ENCODE measurements around the gene SERINC5. TPM values are rescaled to one million over a fixed set of nuclear protein-coding genes. Genes with fewer than 3 reads are reported as not detected.

The SERINC5 gene
- total RNA-seq, 1 experiment from 2014 or later: 52.3 TPM

- Histone ChIP-seq H2AFZ (ENCODE audit: low read length) (no peak overlapping the region), H4K91ac (ENCODE audit: insufficient read length, low read depth, low read length) (no peak overlapping the region), H3T11ph (ENCODE audit: low read length) (no peak overlapping the region), H3K18ac (ENCODE audit: insufficient read length, low read depth, low read length) (no peak overlapping the region), H3K4me1 (ENCODE audit: insufficient read depth, low read length) (no peaks in the 10 kb centered on the region), H3K9me3 (ENCODE audit: control insufficient read depth, low read depth, low read length) (no peaks in the 10 kb centered on the region), H3K79me2 (ENCODE audit: insufficient read depth, low read length) (no peaks in the 10 kb centered on the region), H3K79me1 (ENCODE audit: insufficient read depth, low read depth, low read length, poor library complexity, severe bottlenecking) (no peaks in the 10 kb centered on the region), H4K20me1 (ENCODE audit: control insufficient read depth, insufficient read depth, insufficient read length) (no peaks in the 10 kb centered on the region), H3K23me2 (ENCODE audit: insufficient read length, low read depth, low read length, poor library complexity, severe bottlenecking) (no peaks in the 10 kb centered on the region), H3K4me2 (ENCODE audit: insufficient read depth, insufficient read length, low read length) (no peak overlapping the region), H3K14ac (ENCODE audit: insufficient read depth, low read length) (no peak overlapping the region), H3K27ac (ENCODE audit: insufficient read length, low read depth, low read length) (no peak overlapping the region), H2BK20ac (ENCODE audit: low read depth, low read length, poor library complexity, severe bottlenecking) (no peak overlapping the region), H3K9ac (ENCODE audit: extremely low read depth, insufficient read length, low read length) (no peak overlapping the region), H2AK5ac (ENCODE audit: insufficient read length, low read length) (no peak overlapping the region), H2BK15ac (ENCODE audit: low read depth, low read length) (no peak overlapping the region), H3K27me3 (ENCODE audit: insufficient read depth, low read length) (no peaks in the 10 kb centered on the region), H2BK120ac (ENCODE audit: low read depth, low read length, poor library complexity, severe bottlenecking) (no peak overlapping the region), H3K56ac (ENCODE audit: insufficient read length, low read depth, low read length) (no peak overlapping the region), H3K23ac (ENCODE audit: insufficient read length, low read depth, low read length) (no peak overlapping the region), H4K8ac (replicated peaks; ENCODE audit: insufficient read length, low read depth, low read length) (no peak overlapping the region), H2BK12ac (ENCODE audit: insufficient read length, low read depth, low read length) (no peak overlapping the region), H2BK5ac (ENCODE audit: insufficient read length, low read length) (no peak overlapping the region), H4K5ac (ENCODE audit: insufficient read length, low read depth, low read length) (no peak overlapping the region), H3K4ac (ENCODE audit: low read depth, low read length) (no peak overlapping the region)
- no CpG with 5 or more reads among the region's 9 CpGs for WGBS (ENCODE audit: extremely low coverage, insufficient read length, low lambda C conversion rate)
- H3K4me1 Mint-ChIP-seq: peaks cover 8 to 18% of the 10 kb centered on the region in 2 experiments
- H3K36me3 Mint-ChIP-seq (ENCODE audit: insufficient read depth in 1 of 3, low read depth in 3 of 3): peaks cover 2 to 11% (median 4%) of the 10 kb centered on the region in 3 experiments; a peak in 6 of 7 replicates
- H3K27ac Mint-ChIP-seq: no peak overlapping the region
- no peak for DNase-seq
- TF ChIP-seq CTCF (conservative IDR thresholded peaks at IDR 0.05): no peak
- H3K27me3 Mint-ChIP-seq (ENCODE audit: low read depth): no peaks in the 10 kb centered on the region; the same call in 1 of the 2 replicates
- H3K9me3 Mint-ChIP-seq: peaks cover 0 to 4% of the 10 kb centered on the region in 2 experiments; a peak in 2 of 5 replicates
- no peak overlapping the region for H3K4me3 Mint-ChIP-seq
Observed at GRCh38 chr5:80124121-80124918, 131.5 kb downstream of the SERINC5 start.

All from H9 (cell line).